ENCODE measurements around the gene ALAD.

ALAD gene

DNA sequence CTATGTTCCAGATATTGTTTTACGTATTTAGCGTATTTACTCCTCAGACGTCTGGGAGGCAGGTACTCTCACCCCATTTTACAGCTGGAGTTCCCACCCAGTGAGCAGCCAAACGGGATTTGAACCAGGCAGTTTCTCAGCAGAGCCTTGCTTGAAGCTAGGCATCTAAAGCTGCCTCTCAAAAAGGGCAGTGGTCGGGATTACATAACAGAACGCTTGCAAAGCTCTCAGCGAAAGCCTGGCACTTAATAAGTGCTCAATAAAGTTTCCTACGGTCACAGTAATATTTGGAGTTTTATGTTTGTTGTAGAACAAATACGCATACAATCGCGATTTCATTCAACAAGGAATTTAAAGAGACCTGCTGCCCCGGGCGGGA is 52.0 kb downstream of the ALAD start:
- no peak for DNase-seq (ENCODE audit: low read depth in 2 of 2)

DNA sequence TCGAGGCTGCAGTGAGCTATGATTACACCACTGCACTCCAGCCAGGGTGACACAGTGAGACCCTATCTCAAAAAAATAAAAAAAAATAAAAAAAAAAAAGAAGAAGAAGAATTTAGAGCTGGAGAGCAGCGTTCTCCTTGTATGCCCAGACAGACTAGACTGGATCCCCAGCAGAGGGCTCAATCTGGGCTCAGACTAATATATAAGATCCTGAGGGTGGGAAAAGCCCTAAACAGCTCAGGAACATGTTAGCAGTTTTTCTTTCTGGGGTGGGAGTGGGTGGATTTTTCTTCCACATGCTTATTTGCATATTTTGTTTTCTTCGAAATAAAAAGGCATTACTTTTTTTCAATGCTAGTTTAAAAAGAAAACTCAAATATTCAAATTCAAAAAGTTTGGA is 52.6 kb downstream of the ALAD start:
- no peak for DNase-seq (ENCODE audit: low read depth in 2 of 2)

DNA sequence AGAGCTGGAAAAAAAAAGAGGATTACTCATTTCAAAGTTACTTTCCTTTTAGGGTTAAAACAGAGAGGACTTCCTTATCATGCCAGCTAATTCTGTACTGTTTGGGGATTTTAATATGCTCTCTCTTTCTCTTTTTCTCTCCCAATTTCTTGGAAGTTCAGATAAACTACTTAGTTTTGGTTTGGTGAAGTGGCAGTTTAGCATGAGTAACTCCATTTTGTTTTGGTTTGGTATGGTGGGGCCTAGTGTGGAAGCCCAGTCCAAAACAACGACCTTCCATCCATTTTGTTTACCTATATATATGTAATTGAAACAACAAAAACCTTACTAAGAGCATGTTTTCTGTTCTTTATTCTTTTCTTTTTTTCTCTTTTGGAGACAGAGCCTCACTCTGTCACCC is 55.4 kb downstream of the ALAD start:
- no peak for DNase-seq (ENCODE audit: low read depth in 2 of 2)

DNA sequence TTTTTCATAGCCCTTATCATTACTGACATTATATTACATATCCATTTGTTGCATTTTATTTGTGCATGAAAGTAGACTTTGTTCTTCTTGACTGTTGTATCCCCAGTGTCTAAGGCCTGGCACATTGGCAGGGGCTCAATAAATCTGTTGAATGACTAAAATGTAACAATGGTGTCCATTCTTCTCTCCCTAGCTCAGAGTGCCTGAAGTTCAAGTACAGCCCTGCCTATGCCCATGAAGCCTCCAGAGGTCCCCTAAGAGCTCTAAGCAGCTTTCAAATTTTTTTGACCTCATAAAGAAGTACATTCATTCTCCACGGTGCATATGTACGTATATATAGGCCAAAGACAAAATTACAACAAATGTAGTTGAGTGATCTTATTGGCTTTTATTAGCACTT is 55.9 kb downstream of the ALAD start:
- no peak for DNase-seq (ENCODE audit: low read depth in 2 of 2)

DNA sequence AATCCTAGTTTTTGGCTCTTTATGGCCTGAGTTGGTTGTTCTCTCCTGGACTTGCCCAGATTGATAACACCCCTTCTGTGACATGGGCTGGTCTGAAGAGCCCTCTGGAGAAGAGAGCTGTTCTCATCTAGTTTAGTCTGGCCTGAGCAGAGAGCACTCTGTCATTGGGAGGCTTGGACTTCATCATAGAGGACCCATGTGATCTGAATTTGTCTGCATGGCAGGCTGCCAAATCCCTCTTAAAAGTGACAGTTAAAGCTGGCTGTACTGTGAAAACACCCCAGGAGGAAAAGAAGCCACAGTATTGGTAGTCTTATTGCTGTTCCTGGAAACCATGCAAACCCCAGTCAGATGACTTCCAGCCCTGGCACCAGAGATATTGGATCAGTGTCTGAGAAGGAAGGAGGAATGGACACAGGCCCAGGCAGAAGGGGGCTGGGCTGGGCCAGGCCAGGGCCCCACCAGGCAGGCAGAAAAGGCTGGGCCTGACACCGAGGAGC is 57.3 kb downstream of the ALAD start:
- DNase-seq (ENCODE audit: low read depth in 2 of 2) = no peak

DNA sequence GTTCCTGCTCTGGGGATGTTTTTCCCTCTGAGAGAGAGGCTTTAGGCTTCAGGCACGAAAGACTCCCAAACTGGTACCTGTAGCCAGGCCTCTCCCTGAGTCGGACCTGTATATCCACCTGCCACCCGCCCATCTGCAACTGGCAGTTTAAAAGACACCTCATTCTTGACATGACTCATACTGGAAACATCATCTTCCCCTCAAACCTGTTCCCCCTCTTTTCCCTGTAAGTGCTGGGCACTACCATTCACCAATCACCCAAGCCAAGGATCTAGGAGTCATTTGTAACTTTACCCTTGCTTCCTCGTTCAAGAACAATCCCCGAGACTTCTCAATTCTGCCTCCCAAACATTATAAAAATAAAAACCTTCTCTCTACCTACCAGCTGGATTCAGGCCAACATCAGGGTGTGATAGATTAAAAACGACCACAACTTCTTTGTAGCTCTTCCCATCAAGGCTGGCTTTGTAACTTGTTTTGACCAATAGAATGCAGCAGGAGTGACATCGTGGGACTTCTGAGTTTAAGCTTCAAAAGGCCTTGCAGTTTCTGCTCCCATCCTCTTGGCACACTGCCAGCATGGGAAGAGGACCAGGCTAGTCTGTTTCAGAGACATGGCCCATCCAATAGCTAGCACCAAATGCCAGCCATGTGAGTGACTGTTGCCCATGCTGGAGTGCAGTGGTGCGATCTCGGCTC is 59.2 kb downstream of the ALAD start:
- DNase-seq (ENCODE audit: low read depth in 2 of 2) = no peak

DNA sequence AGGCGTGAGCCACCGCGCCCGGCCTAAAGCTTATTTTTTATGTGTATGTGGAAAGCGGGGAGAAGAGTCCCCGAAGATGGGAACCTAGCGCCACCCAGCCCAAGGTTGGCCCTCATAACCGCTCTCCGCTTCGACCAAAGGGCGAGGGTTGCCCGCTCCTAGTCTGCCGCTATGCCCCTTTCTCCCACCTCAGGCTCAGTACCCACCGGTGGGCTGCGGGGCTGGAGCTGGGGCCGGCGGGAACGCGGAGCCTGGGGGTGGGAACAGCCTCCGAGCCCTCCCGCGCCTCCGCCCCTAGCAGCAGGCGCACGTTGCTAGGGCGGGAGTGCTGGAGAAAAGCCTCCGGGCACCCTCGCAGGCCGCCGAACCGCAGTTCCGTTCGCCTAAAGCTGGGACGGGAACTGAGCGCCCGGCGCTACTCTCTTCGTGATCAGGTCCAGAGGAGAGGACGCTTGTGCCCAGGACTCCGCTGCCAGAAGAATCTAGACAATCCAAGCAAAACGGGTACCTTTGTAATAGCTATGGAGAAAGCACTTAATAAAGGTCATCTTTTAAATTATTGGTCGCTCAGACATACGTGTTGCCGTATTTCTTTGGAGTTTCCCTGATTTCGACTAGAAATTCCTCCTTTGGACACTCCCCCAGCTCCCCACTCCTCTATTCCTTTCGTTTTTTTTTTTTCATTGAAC is 60.9 kb downstream of the ALAD start, which contains the start of gene WDR31:
Gene WDR31, minus strand, starts transcription at position 265 of the 689 bp plus-strand sequence. CDS start 8,253 bp downstream, outside the sequence.
- peak; percentile 66 to 76 for DNase-seq (ENCODE audit: low read depth in 2 of 2)

DNA sequence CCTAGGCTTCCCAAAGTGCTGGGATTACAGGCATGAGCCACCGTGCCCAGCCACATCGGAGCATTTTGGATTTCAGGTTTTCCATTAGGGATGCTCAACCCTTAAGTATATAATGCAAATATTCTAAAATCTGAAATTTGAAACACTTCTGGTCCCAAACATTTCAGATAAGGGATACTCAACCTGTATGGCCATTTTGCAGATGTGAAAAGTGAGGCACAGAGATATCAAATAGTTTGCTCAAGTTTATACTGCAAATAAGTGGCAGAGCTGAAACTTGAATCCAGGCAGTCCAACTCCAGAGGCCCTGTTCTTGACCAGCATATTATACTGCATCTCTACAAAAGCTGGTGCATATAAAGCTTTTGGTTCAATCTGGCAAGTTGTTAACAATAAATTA is 63.4 kb downstream of the ALAD start:
- no peak for DNase-seq (ENCODE audit: low read depth in 2 of 2)

All from stimulated activated CD8-positive, alpha-beta memory T cell treated with anti-CD3 and anti-CD28 coated beads, Interleukin-2, amount 100 ng/mL, for 48 hours (primary cell).